NB4 (cell line): ENCODE measurements around the gene PARD6G.

ENCODE experiments used
- CTCF ChIP-seq: IDR thresholded peaks from one replicate; pipeline ENCODE4 v1.5.1; 2012; ENCODE audit warnings: low read depth, low read length
- POLR2A ChIP-seq: IDR thresholded peaks from 2 replicates; pipeline ENCODE4 v1.6.1; 2011; ENCODE audit warnings: mild to moderate bottlenecking; ENCODE audit not compliant: insufficient read length; ENCODE audit errors: extremely low read depth

- no peak for TF ChIP-seq CTCF
- no peak for TF ChIP-seq POLR2A
These were observed 15.3 kb downstream of the PARD6G start for GRCh38 chr18:80232030-80232429.
